Neural crest cell (in vitro differentiated cells): ENCODE data around the gene OR8S1. TPM values are rescaled to one million over a fixed set of nuclear protein-coding genes. Genes with fewer than 3 reads are reported as not detected.
"Not testable (repeated sequence)": the region's sequence is repeated elsewhere in the genome, so short reads cannot be mapped to it uniquely, and the experiment has no call there.

Source experiments
- DNase-seq: peaks from one replicate; pipeline ENCODE4 v3.0.0; 2021; ENCODE audit warnings: low read depth, mixed read lengths, low spot score
- H3K27ac Mint-ChIP-seq: one replicate; pipeline ENCODE4 v1.8.0; 2021; ENCODE audit warnings: mild to moderate bottlenecking, mixed read lengths; ENCODE audit not compliant: unreplicated experiment
- H3K27me3 Mint-ChIP-seq: 2 replicates; pipeline ENCODE4 v1.8.0; 2021; ENCODE audit warnings: low read depth, mild to moderate bottlenecking, mixed read lengths
- H3K36me3 Mint-ChIP-seq: 2 replicates; pipeline ENCODE4 v1.8.0; 2021; ENCODE audit warnings: low read depth, mild to moderate bottlenecking, mixed read lengths
- H3K4me1 Mint-ChIP-seq: 2 replicates; pipeline ENCODE4 v1.8.0; 2021; ENCODE audit warnings: mixed read lengths
- H3K4me3 Mint-ChIP-seq: one replicate; pipeline ENCODE4 v1.8.0; 2021; ENCODE audit warnings: mild to moderate bottlenecking, mixed read lengths
- H3K9me3 Mint-ChIP-seq: 2 replicates; pipeline ENCODE4 v1.8.0; 2021; ENCODE audit warnings: mixed read lengths
- CTCF ChIP-seq: fragments of 200-600 bp; sonication (generic); conservative IDR thresholded peaks from 2 replicates; pipeline ENCODE4 v1.5.0; 2021; ENCODE audit warnings: antibody characterized with exemption, mild to moderate bottlenecking
- total RNA-seq: library from RNA; stranded (reverse); gene quantifications from 2 replicates; pipeline ENCODE4 v1.2.1, GENCODE V29; 2021

OR8S1 gene
- total RNA-seq, 1 donor from 2014 or later: not detected

- peaks cover 2% of the 10 kb centered on the region for H3K36me3 Mint-ChIP-seq
- H3K9me3 Mint-ChIP-seq: peaks cover 2% of the 10 kb centered on the region
- H3K27ac Mint-ChIP-seq: no peak overlapping the region
- peaks cover 16% of the 10 kb centered on the region for H3K27me3 Mint-ChIP-seq
- H3K4me1 Mint-ChIP-seq: no peaks in the 10 kb centered on the region
- TF ChIP-seq CTCF: no peak
- H3K4me3 Mint-ChIP-seq: no peak overlapping the region
- DNase-seq: no peak
Measured at GRCh38 chr12:48545833-48546469, 20.5 kb downstream of the OR8S1 start.

GRCh38 chr12:48547012-48547411, 21.6 kb downstream of the OR8S1 start:
- H3K4me1 Mint-ChIP-seq, H3K9me3 Mint-ChIP-seq, DNase-seq, H3K4me3 Mint-ChIP-seq, H3K36me3 Mint-ChIP-seq, H3K27ac Mint-ChIP-seq: not testable (repeated sequence)
- peaks cover 15% of the 10 kb centered on the region for H3K27me3 Mint-ChIP-seq

- H3K9me3 Mint-ChIP-seq, H3K4me1 Mint-ChIP-seq, H3K36me3 Mint-ChIP-seq, H3K4me3 Mint-ChIP-seq, DNase-seq, H3K27ac Mint-ChIP-seq: not testable (repeated sequence)
- H3K27me3 Mint-ChIP-seq: peaks cover 12% of the 10 kb centered on the region
Measured at GRCh38 chr12:48551636-48552035, 26.2 kb downstream of the OR8S1 start.

- not testable (repeated sequence) for H3K4me3 Mint-ChIP-seq, H3K27ac Mint-ChIP-seq, H3K4me1 Mint-ChIP-seq, H3K9me3 Mint-ChIP-seq, DNase-seq, H3K36me3 Mint-ChIP-seq
- peaks cover 12% of the 10 kb centered on the region for H3K27me3 Mint-ChIP-seq
Measured at GRCh38 chr12:48553666-48554343, 28.4 kb downstream of the OR8S1 start.

GRCh38 chr12:48556631-48557030, 31.2 kb downstream of the OR8S1 start:
- DNase-seq: no peak
- no peak for TF ChIP-seq CTCF
- Mint-ChIP-seq H3K27me3 (no peaks in the 10 kb centered on the region), H3K27ac (no peak overlapping the region), H3K36me3 (peaks cover 2% of the 10 kb centered on the region), H3K4me3 (no peak overlapping the region), H3K4me1 (no peaks in the 10 kb centered on the region), H3K9me3 (peaks cover 2% of the 10 kb centered on the region)

- peaks cover under 1% of the 10 kb centered on the region for H3K9me3 Mint-ChIP-seq
- no peaks in the 10 kb centered on the region for H3K4me1 Mint-ChIP-seq
Measured at GRCh38 chr12:48557919-48558318, 32.5 kb downstream of the OR8S1 start.

More at GRCh38 chr12:48557919-48558318, 32.5 kb downstream of the OR8S1 start:
- TF ChIP-seq CTCF: no peak
- Mint-ChIP-seq H3K36me3 (no peaks in the 10 kb centered on the region), H3K4me3 (no peak overlapping the region), H3K27me3 (peaks cover 4% of the 10 kb centered on the region), H3K27ac (no peak overlapping the region)
- DNase-seq: no peak
